Measurements from ENCODE around the gene TNPO1.
"Not testable (repeated sequence)": the region's sequence is repeated elsewhere in the genome, so short reads cannot be mapped to it uniquely, and the experiment has no call there.

DNA sequence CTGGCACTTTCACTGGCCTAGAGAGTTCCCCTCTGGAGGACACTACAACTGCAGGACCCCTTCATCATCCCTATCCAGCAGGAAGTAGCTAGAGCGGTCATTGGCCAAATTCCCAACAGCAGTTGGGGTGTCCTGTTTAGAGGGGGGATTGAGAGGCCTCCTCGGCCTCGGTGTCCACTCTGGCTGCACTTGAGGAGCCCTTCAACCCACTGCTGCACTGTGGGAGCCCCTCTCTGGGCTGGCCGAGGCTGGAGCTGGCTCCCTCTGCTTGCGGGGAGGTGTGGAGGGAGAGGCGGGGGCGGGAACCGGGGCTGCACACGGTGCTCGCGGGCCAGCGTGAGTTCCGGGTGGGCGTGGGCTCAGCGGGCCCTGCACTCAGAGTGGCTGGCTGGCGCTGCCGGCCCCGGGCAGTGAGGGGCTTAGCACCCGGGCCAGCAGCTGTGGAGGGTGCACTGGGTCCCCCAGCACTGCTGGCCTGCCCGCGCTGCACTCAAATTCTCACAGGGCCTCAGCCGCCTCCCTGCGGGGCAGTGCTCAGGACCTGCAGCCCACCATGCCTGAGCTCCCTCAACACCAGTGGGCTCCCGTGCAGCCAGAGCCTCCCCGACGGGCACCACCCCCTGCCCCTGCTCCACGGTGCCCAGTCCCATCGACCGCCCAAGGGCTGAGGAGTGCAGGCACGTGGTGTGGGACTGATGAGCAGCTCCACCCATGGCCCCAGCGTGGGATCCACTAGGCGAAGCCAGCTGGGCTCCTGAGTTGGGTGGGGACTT is 118.7 kb downstream of the TNPO1 start:
- TF ChIP-seq POLR2AphosphoS5 (IDR thresholded peaks at IDR 0.05; ENCODE audit: control insufficient read depth, insufficient read depth, low read depth, low read length); ZBTB7A (IDR thresholded peaks at IDR 0.05; ENCODE audit: borderline replicate concordance, control insufficient read depth, low read depth, low read length); ELK1 (CRISPR knock-in tag; IDR thresholded peaks at IDR 0.05); ZNF384 (IDR thresholded peaks at IDR 0.05; ENCODE audit: low read depth, low read length); CHD2 (IDR thresholded peaks at IDR 0.05; ENCODE audit: low read depth, low read length); KAT7 (CRISPR knock-in tag; IDR thresholded peaks at IDR 0.05; ENCODE audit: borderline replicate concordance); USF1 (CRISPR knock-in tag; IDR thresholded peaks at IDR 0.05); E2F6 (IDR thresholded peaks at IDR 0.05; ENCODE audit: borderline replicate concordance in 1 of 2, extremely low read depth in 1 of 2, insufficient read depth in 1 of 2, insufficient read length in 1 of 2, low read depth in 1 of 2, low read length in 1 of 2, poor library complexity in 1 of 2, severe bottlenecking in 1 of 2): not testable (repeated sequence)
- TF ChIP-seq, protein P1, sequence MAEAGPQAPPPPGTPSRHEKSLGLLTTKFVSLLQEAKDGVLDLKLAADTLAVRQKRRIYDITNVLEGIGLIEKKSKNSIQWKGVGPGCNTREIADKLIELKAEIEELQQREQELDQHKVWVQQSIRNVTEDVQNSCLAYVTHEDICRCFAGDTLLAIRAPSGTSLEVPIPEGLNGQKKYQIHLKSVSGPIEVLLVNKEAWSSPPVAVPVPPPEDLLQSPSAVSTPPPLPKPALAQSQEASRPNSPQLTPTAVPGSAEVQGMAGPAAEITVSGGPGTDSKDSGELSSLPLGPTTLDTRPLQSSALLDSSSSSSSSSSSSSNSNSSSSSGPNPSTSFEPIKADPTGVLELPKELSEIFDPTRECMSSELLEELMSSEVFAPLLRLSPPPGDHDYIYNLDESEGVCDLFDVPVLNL (CRISPR knock-in tag; IDR thresholded peaks at IDR 0.05; ENCODE audit: low read depth), result not testable (repeated sequence)
